SK-MEL-5 (cell line): ENCODE measurements around the gene TNFSF12. TPM values are rescaled to one million over a fixed set of nuclear protein-coding genes. Genes with fewer than 3 reads are reported as not detected.

ENCODE experiments used
- DNase-seq: peaks from one replicate; pipeline ENCODE4 v3.0.0-alpha.2; 2016; ENCODE audit warnings: low read depth, low spot score
- in situ Hi-C: cut with HindIII; loops from 2 replicates; pipeline ENCODE4 v1.10.0; 2016; ENCODE audit warnings: low sequenced_read_pairs, high pct_unique_total_duplicates, low pct_unique_long_range_greater_than_20kb
- polyA plus RNA-seq, 2 experiments: library from polyadenylated mRNA; depleted of rRNA; stranded (reverse); fragments of >200 nt; gene quantifications; 2 replicates each; pipeline ENCODE4 v1.2.3, GENCODE V29; 2015
- total RNA-seq: library from RNA; depleted of rRNA; stranded (reverse); fragments of >200 nt; shearing (Covaris generic); gene quantifications from 2 replicates; pipeline ENCODE4 v1.2.3, GENCODE V29; 2014; rRNA removed

Gene TNFSF12
- total RNA-seq: 0.88 and 1.2 TPM in 2 replicates
- 2.4 and 3.2 TPM in 2 replicates for polyA plus RNA-seq (2015; cell fraction: cytosol; rRNA removed)
- polyA plus RNA-seq (2015; cell fraction: nucleus; rRNA removed): 0.75 TPM in 1 of 2 replicates, not detected in the other

GRCh38 chr17:7548585-7549400 lies at the start of gene TNFSF12:
TNFSF12 (plus strand) TSS chr17:7549058; CDS start chr17:7549154, 96 bp downstream.
- DNase-seq: no peak
- in situ Hi-C loops: no loop called here

GRCh38 chr17:7499161-7499560 lies 49.7 kb upstream of the TNFSF12 start:
- in situ Hi-C loops: no loop called here
- no peak for DNase-seq

- in situ Hi-C loops: no loop called here
- DNase-seq: no peak
Observed at GRCh38 chr17:7501729-7502128, 47.1 kb upstream of the TNFSF12 start.

GRCh38 chr17:7502171-7502847 lies 46.5 kb upstream of the TNFSF12 start:
- in situ Hi-C loops: no loop called here
- no peak for DNase-seq

GRCh38 chr17:7502987-7503386 lies 45.9 kb upstream of the TNFSF12 start:
- peak; percentile 35 for DNase-seq
- in situ Hi-C loops: no loop called here

- DNase-seq: no peak
- in situ Hi-C loops: no loop called here
Observed at GRCh38 chr17:7503521-7503920, 45.3 kb upstream of the TNFSF12 start.

GRCh38 chr17:7508145-7508544 lies 40.7 kb upstream of the TNFSF12 start:
- in situ Hi-C loops: no loop called here
- DNase-seq: no peak

- in situ Hi-C loops: no loop called here
Observed at GRCh38 chr17:7508846-7509245, 40.0 kb upstream of the TNFSF12 start.

GRCh38 chr17:7509937-7510336 lies 38.9 kb upstream of the TNFSF12 start:
- DNase-seq: no peak
- in situ Hi-C loops: no loop called here

More at GRCh38 chr17:7508846-7509245, 40.0 kb upstream of the TNFSF12 start:
- no peak for DNase-seq

GRCh38 chr17:7511108-7511507 lies 37.8 kb upstream of the TNFSF12 start:
- DNase-seq: no peak
- in situ Hi-C loops: no loop called here

GRCh38 chr17:7512105-7512504 lies 36.8 kb upstream of the TNFSF12 start:
- no peak for DNase-seq
- in situ Hi-C loops: no loop called here

- in situ Hi-C loops: no loop called here
Observed at GRCh38 chr17:7512824-7513540, 35.9 kb upstream of the TNFSF12 start.

GRCh38 chr17:7513850-7514419 lies 34.9 kb upstream of the TNFSF12 start:
- in situ Hi-C loops: no loop called here
- DNase-seq: no peak

More at GRCh38 chr17:7512824-7513540, 35.9 kb upstream of the TNFSF12 start:
- DNase-seq: no peak

GRCh38 chr17:7515911-7516610 lies 32.8 kb upstream of the TNFSF12 start:
- no peak for DNase-seq
- in situ Hi-C loops: no loop called here

- peak; percentile 69 for DNase-seq
- in situ Hi-C loops: no loop called here
Observed at GRCh38 chr17:7523033-7523432, 25.8 kb upstream of the TNFSF12 start.

- in situ Hi-C loops: no loop called here
- DNase-seq: no peak
Observed at GRCh38 chr17:7528842-7529241, 20.0 kb upstream of the TNFSF12 start.
